ENCODE measurements around the gene IMMP2L. TPM values are rescaled to one million over a fixed set of nuclear protein-coding genes. Genes with fewer than 3 reads are reported as not detected.

Gene IMMP2L
- total RNA-seq, 1 donor from 2014 or later: 21.5 TPM

GRCh38 chr7:111475419-111475748, 86.9 kb downstream of the IMMP2L start:
- Histone ChIP-seq H3K27ac (no peak overlapping the region), H3K9me3 (ENCODE audit: low read depth) (no peaks in the 10 kb centered on the region), H3K36me3 (no peaks in the 10 kb centered on the region), H3K4me2 (no peak overlapping the region), H2AFZ (replicated peaks) (no peak overlapping the region), H4K20me1 (ENCODE audit: low read depth) (no peaks in the 10 kb centered on the region), H3K4me1 (no peaks in the 10 kb centered on the region), H3F3A (ENCODE audit: low read depth) (no peaks in the 10 kb centered on the region), H3K27me3 (no peaks in the 10 kb centered on the region), H3K4me3 (no peak overlapping the region), H3K79me2 (ENCODE audit: low read depth) (no peaks in the 10 kb centered on the region), H3K9ac (no peak overlapping the region)
- no peak overlapping the region for H3K27ac Mint-ChIP-seq
- TF ChIP-seq EZH2 (IDR thresholded peaks at IDR 0.05) (no peak), CTCF (IDR thresholded peaks at IDR 0.05) (no peak), EZH2phosphoT487 (IDR thresholded peaks at IDR 0.05) (no peak)
- no peak overlapping the region for H3K4me3 Mint-ChIP-seq
- H3K4me1 Mint-ChIP-seq: no peaks in the 10 kb centered on the region
- no peaks in the 10 kb centered on the region for H3K36me3 Mint-ChIP-seq
- DNase-seq (ENCODE audit: low spot score): no peak
- H3K27me3 Mint-ChIP-seq (ENCODE audit: insufficient read depth, low read depth): no peaks in the 10 kb centered on the region
- H3K9me3 Mint-ChIP-seq: peaks cover 2% of the 10 kb centered on the region

- Mint-ChIP-seq H3K27me3 (ENCODE audit: insufficient read depth, low read depth) (no peaks in the 10 kb centered on the region), H3K4me1 (no peaks in the 10 kb centered on the region), H3K9me3 (peaks cover 2% of the 10 kb centered on the region), H3K4me3 (no peak overlapping the region), H3K27ac (no peak overlapping the region), H3K36me3 (no peaks in the 10 kb centered on the region)
- no peaks in the 10 kb centered on the region for H3K4me1 ChIP-seq
- H3K9me3 ChIP-seq (ENCODE audit: low read depth): no peaks in the 10 kb centered on the region
- no peaks in the 10 kb centered on the region for H3F3A ChIP-seq (ENCODE audit: low read depth)
- no peak overlapping the region for H3K9ac ChIP-seq
- DNase-seq (ENCODE audit: low spot score): no peak
- H3K36me3 ChIP-seq: no peaks in the 10 kb centered on the region
- H4K20me1 ChIP-seq (ENCODE audit: low read depth): no peaks in the 10 kb centered on the region
- H3K27me3 ChIP-seq: no peaks in the 10 kb centered on the region
- no peak overlapping the region for H2AFZ ChIP-seq (replicated peaks)
- H3K4me2 ChIP-seq: no peak overlapping the region
- H3K79me2 ChIP-seq (ENCODE audit: low read depth): no peaks in the 10 kb centered on the region
- no peak overlapping the region for H3K27ac ChIP-seq
- H3K4me3 ChIP-seq: no peak overlapping the region
- TF ChIP-seq CTCF (IDR thresholded peaks at IDR 0.05) (no peak), EZH2 (IDR thresholded peaks at IDR 0.05) (no peak), EZH2phosphoT487 (IDR thresholded peaks at IDR 0.05) (no peak)
These were observed 87.4 kb downstream of the IMMP2L start for GRCh38 chr7:111474723-111475418.

GRCh38 chr7:111473449-111474198, 88.7 kb downstream of the IMMP2L start:
- no peak for DNase-seq (ENCODE audit: low spot score)
- Mint-ChIP-seq H3K27me3 (ENCODE audit: insufficient read depth, low read depth) (no peaks in the 10 kb centered on the region), H3K27ac (no peak overlapping the region), H3K4me3 (no peak overlapping the region), H3K9me3 (peaks cover 5% of the 10 kb centered on the region), H3K4me1 (no peaks in the 10 kb centered on the region), H3K36me3 (no peaks in the 10 kb centered on the region)
- H3K27ac ChIP-seq: no peak overlapping the region
- TF ChIP-seq EZH2 (IDR thresholded peaks at IDR 0.05): no peak
- no peak for TF ChIP-seq CTCF (IDR thresholded peaks at IDR 0.05)
- TF ChIP-seq EZH2phosphoT487 (IDR thresholded peaks at IDR 0.05): no peak
- no peak overlapping the region for H3K9ac ChIP-seq
- H3K9me3 ChIP-seq (ENCODE audit: low read depth): no peaks in the 10 kb centered on the region
- H3K4me3 ChIP-seq: no peak overlapping the region
- H4K20me1 ChIP-seq (ENCODE audit: low read depth): no peaks in the 10 kb centered on the region
- no peaks in the 10 kb centered on the region for H3K27me3 ChIP-seq
- H3K79me2 ChIP-seq (ENCODE audit: low read depth): no peaks in the 10 kb centered on the region
- H3F3A ChIP-seq (ENCODE audit: low read depth): no peaks in the 10 kb centered on the region
- H3K4me1 ChIP-seq: no peaks in the 10 kb centered on the region
- no peak overlapping the region for H3K4me2 ChIP-seq
- no peaks in the 10 kb centered on the region for H3K36me3 ChIP-seq
- H2AFZ ChIP-seq (replicated peaks): no peak overlapping the region
